ENCODE results near the gene GLRX3.

DNA sequence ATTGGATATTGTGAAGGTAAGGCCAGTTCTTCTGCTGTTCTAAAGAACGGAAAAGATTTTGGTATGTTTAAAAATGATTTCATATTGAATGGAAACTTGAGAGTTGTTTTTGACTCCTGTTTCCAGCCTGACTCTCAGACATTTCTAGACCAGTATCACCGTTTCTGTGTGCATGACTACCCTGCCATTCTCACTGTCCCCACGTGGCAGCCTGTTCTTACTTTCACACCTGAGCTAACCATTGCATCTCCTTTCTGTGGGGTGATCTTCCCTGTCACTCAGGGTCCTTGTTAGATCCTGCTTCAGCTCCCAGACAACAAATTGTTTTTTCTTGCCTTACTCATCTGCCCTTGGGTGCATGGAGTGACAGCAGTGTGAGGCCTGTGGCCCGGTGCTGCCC is 38.9 kb downstream of the GLRX3 start:
- TF ChIP-seq, protein P1, sequence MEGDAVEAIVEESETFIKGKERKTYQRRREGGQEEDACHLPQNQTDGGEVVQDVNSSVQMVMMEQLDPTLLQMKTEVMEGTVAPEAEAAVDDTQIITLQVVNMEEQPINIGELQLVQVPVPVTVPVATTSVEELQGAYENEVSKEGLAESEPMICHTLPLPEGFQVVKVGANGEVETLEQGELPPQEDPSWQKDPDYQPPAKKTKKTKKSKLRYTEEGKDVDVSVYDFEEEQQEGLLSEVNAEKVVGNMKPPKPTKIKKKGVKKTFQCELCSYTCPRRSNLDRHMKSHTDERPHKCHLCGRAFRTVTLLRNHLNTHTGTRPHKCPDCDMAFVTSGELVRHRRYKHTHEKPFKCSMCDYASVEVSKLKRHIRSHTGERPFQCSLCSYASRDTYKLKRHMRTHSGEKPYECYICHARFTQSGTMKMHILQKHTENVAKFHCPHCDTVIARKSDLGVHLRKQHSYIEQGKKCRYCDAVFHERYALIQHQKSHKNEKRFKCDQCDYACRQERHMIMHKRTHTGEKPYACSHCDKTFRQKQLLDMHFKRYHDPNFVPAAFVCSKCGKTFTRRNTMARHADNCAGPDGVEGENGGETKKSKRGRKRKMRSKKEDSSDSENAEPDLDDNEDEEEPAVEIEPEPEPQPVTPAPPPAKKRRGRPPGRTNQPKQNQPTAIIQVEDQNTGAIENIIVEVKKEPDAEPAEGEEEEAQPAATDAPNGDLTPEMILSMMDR (IDR thresholded peaks at IDR 0.05) = no peak
- no peak for TF ChIP-seq POLR2A (IDR thresholded peaks at IDR 0.05)
